NOMO-1 treated with dmso at 0.1 percent for 144 hours (cell line): ENCODE data around the gene BPHL.
"Not testable (repeated sequence)": the region's sequence is repeated elsewhere in the genome, so short reads cannot be mapped to it uniquely, and the experiment has no call there.

Experiments
- DNase-seq: peaks from one replicate; lab custom pipeline; 2025; ENCODE audit not compliant: unreplicated experiment; lab: John Stamatoyannopoulos, UW

BPHL gene

GRCh38 chr6:3155416-3155815 lies 36.9 kb downstream of the BPHL start:
- DNase-seq, result not testable (repeated sequence)

- DNase-seq, result not testable (repeated sequence)
These were observed 37.9 kb downstream of the BPHL start for GRCh38 chr6:3156184-3157130.

- peak; percentile 34 for DNase-seq
These were observed 38.8 kb downstream of the BPHL start, which contains the start of gene TUBB2A for GRCh38 chr6:3157131-3157933. Gene TUBB2A, minus strand, starts transcription at chr6:3157544. Its CDS starts 81 bp downstream, at chr6:3157463.

GRCh38 chr6:3159805-3160781 lies 41.6 kb downstream of the BPHL start:
- peak; percentile 16 for DNase-seq

GRCh38 chr6:3162067-3162497 lies 43.6 kb downstream of the BPHL start:
- DNase-seq, result no peak

GRCh38 chr6:3162565-3163247 lies 44.2 kb downstream of the BPHL start:
- DNase-seq, result peak; percentile 86

GRCh38 chr6:3163248-3163594 lies 44.7 kb downstream of the BPHL start:
- DNase-seq, result peak; percentile 60

GRCh38 chr6:3164388-3164787 lies 45.9 kb downstream of the BPHL start:
- no peak for DNase-seq

- peak; percentile 42 for DNase-seq
These were observed 47.4 kb downstream of the BPHL start for GRCh38 chr6:3165631-3166534.

- DNase-seq, result not testable (repeated sequence)
These were observed 48.2 kb downstream of the BPHL start for GRCh38 chr6:3166535-3167225.

- DNase-seq, result not testable (repeated sequence)
These were observed 49.5 kb downstream of the BPHL start for GRCh38 chr6:3168046-3168445.

GRCh38 chr6:3170676-3171075 lies 52.2 kb downstream of the BPHL start:
- DNase-seq, result not testable (repeated sequence)

GRCh38 chr6:3171313-3172175 lies 53.0 kb downstream of the BPHL start:
- DNase-seq, result not testable (repeated sequence)

GRCh38 chr6:3172789-3173188 lies 54.3 kb downstream of the BPHL start:
- not testable (repeated sequence) for DNase-seq

- DNase-seq, result not testable (repeated sequence)
These were observed 55.2 kb downstream of the BPHL start for GRCh38 chr6:3173636-3174089.

- DNase-seq, result no peak
These were observed 57.3 kb downstream of the BPHL start for GRCh38 chr6:3175715-3176402.
